MM.1S (cell line): ENCODE measurements around the gene TTLL9.

Experiments used
- DNase-seq: peaks from one replicate; pipeline ENCODE4 v3.0.0-alpha.2; 2015
- H2AFZ ChIP-seq: fragments of 300-600 bp; sonication (generic); 2 replicates; pipeline ENCODE4 v1.6.0; 2016; ENCODE audit warnings: antibody characterized with exemption, low read length
- H3F3A ChIP-seq: fragments of 300-600 bp; sonication (generic); 2 replicates; pipeline ENCODE4 v1.6.1; 2016; ENCODE audit warnings: mild to moderate bottlenecking, antibody characterized with exemption, low read length, moderate library complexity, mixed read lengths; ENCODE audit not compliant: insufficient read depth
- H3K27ac ChIP-seq: fragments of 300-600 bp; sonication (generic); 2 replicates; pipeline ENCODE4 v1.5.1; 2016; ENCODE audit warnings: mild to moderate bottlenecking, low read length
- H3K27me3 ChIP-seq: fragments of 300-600 bp; sonication (generic); replicated peaks from 2 replicates; pipeline ENCODE4 v1.6.0; 2016; ENCODE audit warnings: low read length; ENCODE audit not compliant: insufficient read depth
- H3K36me3 ChIP-seq: fragments of 300-600 bp; sonication (generic); replicated peaks from 2 replicates; pipeline ENCODE4 v1.6.1; 2016; ENCODE audit warnings: mild to moderate bottlenecking, low read length, mixed read lengths; ENCODE audit not compliant: insufficient read depth
- H3K4me1 ChIP-seq: fragments of 300-600 bp; sonication (generic); 2 replicates; pipeline ENCODE4 v1.6.1; 2016; ENCODE audit warnings: low read length, mixed read lengths
- H3K4me2 ChIP-seq: fragments of 300-600 bp; sonication (generic); 2 replicates; pipeline ENCODE4 v1.6.0; 2016; ENCODE audit warnings: low read depth, low read length
- H3K4me3 ChIP-seq: fragments of 300-600 bp; sonication (generic); 2 replicates; pipeline ENCODE4 v1.5.1; 2016; ENCODE audit warnings: low read length, mixed read lengths
- H3K79me2 ChIP-seq: fragments of 300-600 bp; sonication (generic); 2 replicates; pipeline ENCODE4 v1.6.1; 2016; ENCODE audit warnings: mixed run types, low read length, mixed read lengths
- H3K9ac ChIP-seq: fragments of 300-600 bp; sonication (generic); 2 replicates; pipeline ENCODE4 v1.6.1; 2016; ENCODE audit warnings: low read length, mixed read lengths
- H3K9me2 ChIP-seq: fragments of 300-600 bp; sonication (generic); replicated peaks from 2 replicates; pipeline ENCODE4 v1.6.1; 2016; ENCODE audit warnings: mild to moderate bottlenecking, low read length, mixed read lengths; ENCODE audit not compliant: insufficient read depth
- H3K9me3 ChIP-seq: fragments of 300-600 bp; sonication (generic); replicated peaks from 2 replicates; pipeline ENCODE4 v1.6.1; 2016; ENCODE audit warnings: mild to moderate bottlenecking, low read length, mixed read lengths; ENCODE audit not compliant: insufficient read depth
- H4K20me1 ChIP-seq: fragments of 300-600 bp; sonication (generic); 2 replicates; pipeline ENCODE4 v1.6.1; 2016; ENCODE audit warnings: mild to moderate bottlenecking, low read length, moderate library complexity, mixed read lengths; ENCODE audit not compliant: insufficient read depth
- CTCF ChIP-seq: fragments of 300-600 bp; sonication (generic); IDR thresholded peaks from 2 replicates; pipeline ENCODE4 v1.5.1; 2016; ENCODE audit warnings: antibody characterized with exemption, low read length, mixed read lengths
- EZH2 ChIP-seq: fragments of 300-600 bp; sonication (generic); optimal IDR thresholded peaks from 2 replicates; pipeline ENCODE3; 2017; ENCODE audit warnings: low read depth, mild to moderate bottlenecking, antibody characterized with exemption, low read length, mixed read lengths
- EZH2phosphoT487 ChIP-seq: fragments of 300-600 bp; sonication (generic); IDR thresholded peaks from 2 replicates; pipeline ENCODE4 v1.6.1; 2018; ENCODE audit warnings: antibody characterized with exemption, low read length

Gene TTLL9

DNA sequence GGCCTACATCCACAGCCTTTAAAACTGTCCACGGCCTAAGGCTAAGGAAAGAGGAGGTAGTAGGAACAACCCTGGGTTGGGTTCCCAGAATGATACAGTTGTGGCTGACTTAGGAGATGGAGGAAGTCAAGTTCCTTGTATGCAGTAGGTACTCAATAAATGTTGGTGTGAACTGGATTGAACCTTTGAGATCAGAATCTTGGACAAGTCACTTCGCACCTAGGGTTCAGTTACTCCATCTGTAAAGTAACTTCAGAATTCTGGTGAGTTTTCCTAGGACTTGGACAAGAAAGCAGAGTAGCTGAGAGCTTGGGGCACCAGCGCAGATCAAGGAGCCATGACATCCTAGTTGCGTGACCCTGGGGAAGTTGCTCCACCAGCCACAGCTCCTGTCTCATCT is 106.6 kb downstream of the TTLL9 start:
- H3K4me2 ChIP-seq, result no peak overlapping the region
- H3K4me3 ChIP-seq, result no peak overlapping the region
- no peaks in the 10 kb centered on the region for H3K9me2 ChIP-seq
- H4K20me1 ChIP-seq, result no peaks in the 10 kb centered on the region
- DNase-seq, result no peak
- H2AFZ ChIP-seq, result no peak overlapping the region
- H3K9ac ChIP-seq, result no peak overlapping the region
- no peak for TF ChIP-seq EZH2phosphoT487
- TF ChIP-seq EZH2, result no peak
- no peak for TF ChIP-seq CTCF
- no peaks in the 10 kb centered on the region for H3K4me1 ChIP-seq
- H3K27ac ChIP-seq, result no peak overlapping the region
- H3K27me3 ChIP-seq, result peaks cover 65% of the 10 kb centered on the region
- no peaks in the 10 kb centered on the region for H3K36me3 ChIP-seq
- no peaks in the 10 kb centered on the region for H3K9me3 ChIP-seq
- H3F3A ChIP-seq, result no peaks in the 10 kb centered on the region
- no peaks in the 10 kb centered on the region for H3K79me2 ChIP-seq

- no peak for DNase-seq
- Histone ChIP-seq H3K4me2 (no peak overlapping the region), H3K27me3 (peaks cover 60% of the 10 kb centered on the region), H2AFZ (no peak overlapping the region), H3K9me2 (no peaks in the 10 kb centered on the region), H3K9me3 (no peaks in the 10 kb centered on the region), H3K9ac (no peak overlapping the region), H3K4me3 (no peak overlapping the region), H3K4me1 (no peaks in the 10 kb centered on the region), H3K27ac (no peak overlapping the region), H3K36me3 (no peaks in the 10 kb centered on the region), H3F3A (no peaks in the 10 kb centered on the region), H3K79me2 (no peaks in the 10 kb centered on the region), H4K20me1 (no peaks in the 10 kb centered on the region)
- TF ChIP-seq EZH2 (no peak), EZH2phosphoT487 (no peak), CTCF (no peak)
Observed at GRCh38 chr20:31979713-31980426, 109.4 kb downstream of the TTLL9 start.

DNA sequence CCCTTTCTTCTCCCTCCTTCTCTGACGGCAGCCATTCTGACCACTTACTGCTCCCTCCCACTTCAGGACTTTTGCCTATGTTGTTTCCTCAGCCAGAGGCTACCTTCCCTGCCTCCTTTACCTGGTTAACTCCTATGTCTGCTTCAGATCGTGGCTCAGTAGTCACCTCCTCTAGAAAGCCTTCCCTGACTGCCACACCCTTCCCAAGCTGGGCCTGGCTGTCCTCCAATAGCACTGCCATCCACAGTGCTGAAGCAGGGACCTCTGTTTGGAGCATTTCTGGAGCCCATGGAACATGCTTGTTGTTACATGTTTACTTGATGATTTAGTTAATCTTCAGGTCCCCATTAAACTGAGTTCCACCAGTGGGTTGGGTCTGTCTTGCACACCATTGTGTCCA is 111.3 kb downstream of the TTLL9 start:
- Histone ChIP-seq H3K9me2 (no peaks in the 10 kb centered on the region), H3K27ac (no peak overlapping the region), H2AFZ (no peak overlapping the region), H3K4me2 (no peak overlapping the region), H3K9me3 (no peaks in the 10 kb centered on the region), H3K27me3 (peaks cover 52% of the 10 kb centered on the region), H3K4me3 (no peak overlapping the region), H3K4me1 (no peaks in the 10 kb centered on the region), H3K36me3 (no peaks in the 10 kb centered on the region), H4K20me1 (no peaks in the 10 kb centered on the region), H3K79me2 (no peaks in the 10 kb centered on the region), H3F3A (no peaks in the 10 kb centered on the region), H3K9ac (no peak overlapping the region)
- no peak for DNase-seq
- TF ChIP-seq CTCF (no peak), EZH2 (no peak), EZH2phosphoT487 (no peak)
